NCI-H526 (cell line): ENCODE measurements around the gene PGGHG.
A peak's percentile ranks its signal among the peaks of the same experiment; 100 is the strongest.

ENCODE experiments used
- DNase-seq, 2 experiments: peaks; one replicate each; lab custom pipeline; 2025; lab: John Stamatoyannopoulos, UW

PGGHG gene

GRCh38 chr11:269146-269890, 19.6 kb upstream of the PGGHG start:
- DNase-seq, result no peak

- no peak for DNase-seq
These were observed 18.2 kb upstream of the PGGHG start for GRCh38 chr11:270451-271318.

DNA sequence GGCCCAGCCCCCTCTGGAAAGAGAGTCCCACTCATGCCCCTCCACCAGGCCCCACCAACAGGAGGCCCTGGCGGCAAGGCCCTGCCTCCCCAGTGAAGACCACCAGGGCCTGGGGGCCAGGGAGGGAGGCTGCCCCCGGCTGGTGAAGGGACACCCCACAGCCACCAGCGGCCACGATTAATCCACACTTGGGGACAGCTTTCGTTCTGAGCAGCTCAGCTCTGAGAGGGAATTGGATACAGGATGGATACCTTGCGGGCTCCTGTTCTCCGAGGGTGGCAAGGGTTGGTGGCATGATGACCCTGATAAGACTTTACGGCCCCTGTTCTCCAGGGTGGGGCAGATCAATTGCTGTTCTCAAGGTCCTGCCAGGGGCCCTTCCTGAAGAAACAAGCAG, 17.6 kb upstream of the PGGHG start:
- DNase-seq, result no peak

GRCh38 chr11:272195-272930, 16.6 kb upstream of the PGGHG start:
- DNase-seq, result no peak

- no peak for DNase-seq
These were observed 16.1 kb upstream of the PGGHG start for GRCh38 chr11:272931-273198.

GRCh38 chr11:276219-276618, 12.7 kb upstream of the PGGHG start:
- no peak for DNase-seq

GRCh38 chr11:278001-278951, 10.7 kb upstream of the PGGHG start, which contains the start of gene NLRP6:
Gene NLRP6 (plus strand): TSS chr11:278407. CDS start chr11:278570, 163 bp downstream.
- DNase-seq, result no peak

GRCh38 chr11:279040-279965, 9.6 kb upstream of the PGGHG start:
- no peak for DNase-seq

- DNase-seq, result peak in 1 of 2 experiments; percentile 52
These were observed 8.8 kb upstream of the PGGHG start for GRCh38 chr11:279966-280705.

- no peak for DNase-seq
These were observed 8.0 kb upstream of the PGGHG start for GRCh38 chr11:280706-281485.

DNA sequence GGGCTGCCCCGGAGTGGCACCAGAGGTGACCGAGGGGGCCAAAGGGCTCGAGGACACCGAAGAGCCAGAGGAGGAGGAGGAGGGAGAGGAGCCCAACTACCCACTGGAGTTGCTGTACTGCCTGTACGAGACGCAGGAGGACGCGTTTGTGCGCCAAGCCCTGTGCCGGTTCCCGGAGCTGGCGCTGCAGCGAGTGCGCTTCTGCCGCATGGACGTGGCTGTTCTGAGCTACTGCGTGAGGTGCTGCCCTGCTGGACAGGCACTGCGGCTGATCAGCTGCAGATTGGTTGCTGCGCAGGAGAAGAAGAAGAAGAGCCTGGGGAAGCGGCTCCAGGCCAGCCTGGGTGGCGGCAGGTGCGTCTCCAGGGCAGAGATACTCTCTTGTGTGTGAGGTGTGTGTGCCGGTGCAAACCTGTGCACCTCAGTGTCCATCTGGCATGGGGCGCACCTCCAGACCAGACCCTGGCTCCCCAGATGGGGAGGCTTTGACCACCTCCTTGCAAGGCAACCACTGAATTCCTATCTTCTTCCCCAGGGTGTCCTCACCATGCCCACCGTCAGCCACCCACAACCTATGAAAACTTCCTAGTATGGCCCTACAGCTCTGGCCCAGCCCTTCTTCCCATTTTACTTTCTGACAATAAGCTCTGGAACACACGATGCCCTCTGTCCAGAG, 7.3 kb upstream of the PGGHG start:
- no peak for DNase-seq

DNA sequence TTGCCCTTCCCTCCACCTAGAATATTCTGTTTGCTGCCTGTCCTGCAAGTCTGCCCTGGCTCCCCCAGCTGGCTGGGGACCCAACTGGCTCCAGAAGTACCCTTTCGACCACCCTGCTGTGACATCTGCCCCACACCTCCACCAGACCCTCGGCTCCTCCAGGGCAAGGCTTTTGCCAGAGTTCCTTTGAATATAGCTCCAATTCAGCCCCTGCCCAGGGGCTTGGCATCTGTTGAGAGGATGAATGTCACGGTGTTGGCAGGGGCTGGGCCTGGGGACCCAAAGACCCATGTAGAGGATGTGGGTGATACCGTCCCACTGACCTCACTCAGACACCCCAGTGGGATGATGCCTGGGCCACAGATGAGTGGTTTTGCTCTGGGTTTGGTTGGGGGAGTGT, 6.8 kb upstream of the PGGHG start:
- DNase-seq, result no peak

DNA sequence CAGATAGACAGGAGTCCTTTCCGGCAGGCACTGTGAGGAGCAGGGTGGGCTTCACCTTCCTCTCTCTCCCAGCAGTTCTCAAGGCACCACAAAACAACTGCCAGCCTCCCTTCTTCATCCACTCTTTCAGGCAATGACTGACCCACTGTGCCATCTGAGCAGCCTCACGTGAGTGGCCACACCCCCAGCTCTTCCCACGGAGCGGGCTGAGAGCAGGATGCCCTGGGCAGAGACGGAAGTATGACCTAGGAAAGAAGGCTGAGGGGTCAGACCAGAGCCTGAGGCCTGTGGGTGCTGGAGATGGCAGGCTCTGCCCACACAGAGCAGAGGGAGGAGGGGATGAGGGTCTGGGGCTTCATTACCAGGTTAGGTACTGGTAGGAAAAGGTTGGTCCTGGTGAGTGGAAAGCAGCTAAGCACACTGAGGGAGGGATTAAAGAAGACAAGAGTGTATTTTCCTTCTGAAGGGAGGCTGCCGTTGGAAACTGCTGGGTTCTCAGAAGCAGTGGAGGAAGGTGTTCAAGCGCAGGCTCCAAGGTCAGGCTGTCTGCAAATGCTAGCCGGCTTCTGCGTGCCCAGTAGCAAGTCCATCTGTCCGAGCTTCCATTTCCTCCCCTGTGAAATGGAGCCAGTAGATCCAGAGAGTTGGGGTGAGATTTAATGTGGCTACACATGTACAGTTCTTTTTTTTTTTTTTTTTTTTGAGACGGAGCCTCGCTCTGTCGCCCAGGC, 6.1 kb upstream of the PGGHG start:
- DNase-seq, result no peak

DNA sequence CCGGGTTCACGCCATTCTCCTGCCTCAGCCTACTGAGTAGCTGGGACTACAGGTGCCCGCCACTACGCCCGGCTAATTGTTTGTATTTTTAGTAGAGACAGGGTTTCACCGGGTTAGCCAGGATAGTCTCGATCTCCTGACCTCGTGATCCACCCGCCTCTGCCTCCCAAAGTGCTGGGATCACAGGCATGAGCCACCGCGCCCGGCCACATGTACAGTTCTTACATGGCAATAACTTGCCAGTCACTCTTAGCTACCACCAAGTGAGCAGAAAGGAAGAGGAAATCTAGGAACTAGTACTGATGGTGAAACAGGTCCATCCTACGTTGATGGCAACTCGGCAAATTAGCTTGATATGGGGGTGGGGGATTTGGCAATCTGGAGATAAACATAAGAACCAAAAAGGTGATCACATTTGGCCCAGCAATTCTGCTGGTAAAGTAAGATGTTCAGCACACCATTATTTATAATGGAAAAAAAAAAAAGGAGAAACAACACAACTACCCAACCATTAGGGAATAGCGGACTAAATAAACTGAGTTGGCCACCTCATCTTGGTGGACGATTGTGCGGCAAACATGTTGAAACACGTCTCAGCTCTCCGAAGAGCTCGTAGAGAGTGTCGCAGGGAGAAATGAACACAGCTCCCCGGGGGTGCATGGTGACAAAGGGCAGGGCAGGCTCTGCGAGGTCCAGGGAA, 5.4 kb upstream of the PGGHG start:
- DNase-seq, result no peak

- DNase-seq, result no peak
These were observed 4.6 kb upstream of the PGGHG start for GRCh38 chr11:284105-285020.
